DMS53 treated with DMSO at 0.1 percent for 48 hours (cell line): ENCODE results near the gene CALHM2.
A peak's percentile ranks its signal among the peaks of the same experiment; 100 is the strongest.
"Not testable (repeated sequence)": the region's sequence is repeated elsewhere in the genome, so short reads cannot be mapped to it uniquely, and the experiment has no call there.

Experiments used
- DNase-seq: peaks from one replicate; lab custom pipeline; 2025; ENCODE audit not compliant: unreplicated experiment; lab: John Stamatoyannopoulos, UW

The CALHM2 gene, protein sequence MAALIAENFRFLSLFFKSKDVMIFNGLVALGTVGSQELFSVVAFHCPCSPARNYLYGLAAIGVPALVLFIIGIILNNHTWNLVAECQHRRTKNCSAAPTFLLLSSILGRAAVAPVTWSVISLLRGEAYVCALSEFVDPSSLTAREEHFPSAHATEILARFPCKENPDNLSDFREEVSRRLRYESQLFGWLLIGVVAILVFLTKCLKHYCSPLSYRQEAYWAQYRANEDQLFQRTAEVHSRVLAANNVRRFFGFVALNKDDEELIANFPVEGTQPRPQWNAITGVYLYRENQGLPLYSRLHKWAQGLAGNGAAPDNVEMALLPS

DNA sequence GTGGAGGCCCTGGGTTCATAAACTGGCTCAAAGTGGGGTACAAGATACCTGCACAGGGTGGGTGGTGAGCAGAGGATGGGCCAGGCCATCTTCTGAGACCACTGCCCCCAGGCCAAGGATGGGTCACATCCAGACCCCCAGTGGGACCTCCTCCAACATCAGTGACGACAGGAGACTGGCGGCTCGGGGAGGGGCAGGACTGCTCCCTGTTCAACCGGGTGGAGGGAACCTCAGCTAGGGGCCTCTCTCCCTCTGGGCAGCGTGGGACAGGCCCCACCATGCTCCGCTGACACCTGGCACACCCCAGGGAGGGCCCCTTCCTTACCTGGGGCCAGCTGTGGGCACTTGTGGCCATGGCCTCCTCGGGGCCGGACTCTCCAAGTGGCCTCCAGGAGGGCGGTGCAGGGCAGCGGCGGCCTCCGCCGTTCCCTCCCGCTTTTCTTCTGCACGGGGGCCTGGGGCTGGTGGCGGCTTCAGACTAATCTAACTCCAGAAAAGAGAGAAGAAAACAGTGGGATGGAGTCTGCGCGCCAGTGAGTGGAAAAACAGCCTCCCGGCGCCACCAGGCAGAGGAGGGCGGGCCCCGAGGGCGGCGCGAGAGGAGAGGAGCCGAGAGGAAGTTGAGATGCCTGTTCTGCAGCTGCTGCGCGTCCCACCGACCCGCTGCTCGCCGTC is at the start of gene CALHM2:
Gene CALHM2, minus strand, starts transcription at position 540 of the 675 bp plus-strand sequence. CDS start 2,429 bp downstream, outside the sequence.
- peak; percentile 35 for DNase-seq

DNA sequence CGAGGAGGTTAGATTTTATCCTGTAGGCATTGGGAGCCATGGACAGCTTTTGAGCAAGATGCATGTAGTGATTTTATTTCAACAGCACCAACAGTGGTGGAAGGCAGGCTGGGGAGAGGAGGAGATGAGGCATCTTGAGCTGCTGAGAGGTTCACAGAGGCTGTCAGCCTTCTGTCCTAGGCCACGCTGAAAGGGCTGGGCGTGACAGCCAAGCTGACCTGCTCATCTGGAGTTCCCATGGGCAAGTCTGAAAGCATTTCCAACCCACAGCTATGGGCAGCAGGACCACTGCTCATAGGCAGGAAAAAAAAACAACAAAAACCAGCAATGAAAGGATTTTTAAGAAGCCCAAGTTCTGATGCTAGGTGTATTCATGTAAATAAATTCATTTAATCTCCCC is 49.0 kb upstream of the CALHM2 start:
- DNase-seq, result no peak

DNA sequence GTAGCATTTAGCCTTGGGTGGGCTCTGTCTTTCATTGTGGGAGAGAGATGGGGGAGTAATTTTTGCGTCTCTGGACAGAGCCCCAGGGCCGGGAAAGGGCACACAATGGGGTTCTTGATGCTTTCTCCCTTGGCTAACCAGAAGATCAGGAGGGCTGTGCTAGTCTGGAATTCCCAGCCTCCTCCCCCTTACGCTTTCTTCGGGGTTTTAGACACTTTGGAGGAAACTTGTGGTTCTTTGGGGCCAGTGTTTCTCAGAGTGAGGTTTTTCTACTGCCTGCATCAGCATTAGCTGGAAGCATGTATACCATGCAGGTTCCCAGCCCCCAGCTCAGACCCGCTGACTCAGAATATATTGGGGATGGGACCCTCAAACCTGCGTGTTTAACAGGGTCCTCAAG is 48.3 kb upstream of the CALHM2 start:
- DNase-seq, result no peak

DNA sequence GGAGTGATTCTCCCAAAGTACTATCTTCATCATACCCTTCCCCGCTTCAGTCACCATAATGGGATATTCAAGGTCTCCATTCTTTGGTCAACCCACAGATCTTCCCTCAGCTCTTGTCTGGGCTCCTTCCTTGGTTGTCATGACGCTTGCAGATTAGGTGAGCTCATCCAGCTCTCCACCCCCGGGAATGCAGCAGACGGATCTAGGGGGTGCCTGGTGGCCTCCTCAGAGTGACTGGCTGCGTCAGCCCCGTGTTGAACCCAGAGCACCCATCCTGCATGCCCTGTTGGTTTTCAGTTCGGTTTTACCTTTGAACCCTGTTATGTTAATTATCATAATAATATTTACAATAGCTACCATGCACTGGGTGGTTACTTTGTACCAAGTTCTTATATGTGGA is 47.7 kb upstream of the CALHM2 start:
- no peak for DNase-seq

DNA sequence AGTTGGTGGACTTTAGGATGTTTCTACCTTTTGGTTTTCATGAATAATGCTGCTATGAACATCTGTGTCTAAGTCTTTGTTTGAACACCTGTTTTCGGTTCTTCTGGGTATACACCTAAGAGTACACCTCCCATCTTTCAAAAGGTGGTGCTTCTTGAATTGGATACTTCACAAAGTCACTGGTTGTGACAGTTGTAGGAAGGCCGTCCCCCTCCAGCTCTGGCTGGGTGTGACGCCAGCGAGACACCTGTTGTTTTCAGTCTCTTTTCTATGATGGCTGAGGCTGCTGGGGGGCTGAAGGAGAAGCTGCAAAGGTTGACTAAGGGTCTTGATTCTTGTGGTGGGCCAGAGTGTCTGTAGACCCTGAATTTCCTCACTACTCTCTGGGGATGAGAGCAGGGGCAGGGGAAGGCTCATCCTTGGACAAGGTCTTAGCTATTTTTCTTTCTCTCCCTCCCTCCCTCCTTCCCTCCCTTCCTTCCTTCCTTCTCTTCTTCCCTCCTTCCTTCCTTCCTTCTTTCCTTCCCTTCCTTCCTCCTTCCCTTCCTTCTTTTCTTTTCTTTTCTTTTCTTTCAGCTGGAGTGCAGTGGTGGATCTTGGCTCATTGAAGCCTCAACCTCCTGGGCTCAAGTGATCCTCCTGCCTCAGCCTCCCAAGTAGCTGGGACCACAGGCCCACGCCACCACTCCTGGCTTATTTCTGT is 46.9 kb upstream of the CALHM2 start:
- peak; percentile 78 for DNase-seq

DNA sequence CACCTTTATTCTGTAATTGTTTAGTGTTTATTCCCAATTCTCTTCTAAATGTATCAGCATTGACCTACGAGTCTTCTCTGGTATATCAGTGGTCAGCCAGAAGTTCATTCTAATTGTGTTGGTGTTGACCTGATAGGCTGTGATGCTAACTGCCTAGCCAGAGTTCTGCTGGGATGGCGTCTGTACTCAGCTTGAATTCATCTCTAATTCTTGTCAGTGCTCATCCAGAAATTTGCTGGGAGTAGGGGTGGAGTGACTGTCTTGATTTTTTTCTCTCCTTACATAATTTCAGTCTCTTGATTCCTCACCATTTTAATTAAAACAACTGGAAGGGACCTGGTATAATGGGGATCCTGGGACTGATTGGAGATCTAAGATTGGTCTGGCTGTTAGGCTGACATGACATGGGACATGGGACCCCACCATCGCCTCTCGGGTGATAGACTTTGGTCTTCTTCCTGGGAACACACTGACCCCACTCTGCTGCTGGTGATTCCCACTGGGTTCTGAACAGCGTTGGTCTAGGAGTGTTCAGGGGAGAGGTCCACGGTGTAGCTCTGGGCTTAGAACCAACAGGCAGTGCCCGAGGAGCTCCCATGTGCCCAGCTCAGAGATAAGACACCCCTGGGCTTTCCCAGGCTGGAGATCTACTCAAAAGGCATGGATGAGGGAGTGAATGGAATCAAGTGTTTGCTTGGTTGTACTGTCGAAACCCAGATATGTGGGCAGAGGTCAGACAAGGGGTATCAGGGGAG is 45.2 kb upstream of the CALHM2 start:
- DNase-seq, result no peak

DNA sequence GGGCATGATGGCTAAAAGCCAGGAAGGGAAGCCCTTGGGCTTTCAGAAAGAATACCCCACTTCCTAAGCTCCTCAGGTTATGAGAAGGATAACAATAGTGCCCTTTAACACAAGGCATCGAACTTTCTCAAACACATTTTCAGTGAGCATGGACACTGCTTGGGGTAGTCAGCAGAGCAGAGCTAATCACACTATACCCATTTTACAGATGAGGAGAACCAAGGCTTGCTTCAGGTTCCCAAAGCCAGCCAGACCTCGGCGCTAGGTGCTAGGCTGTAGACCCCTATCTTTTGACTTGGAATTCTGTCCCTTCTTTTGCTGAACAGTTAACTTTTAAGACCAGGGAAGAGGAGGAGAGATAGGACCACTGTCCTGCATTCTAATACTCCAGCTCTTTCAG is 43.2 kb upstream of the CALHM2 start:
- no peak for DNase-seq

DNA sequence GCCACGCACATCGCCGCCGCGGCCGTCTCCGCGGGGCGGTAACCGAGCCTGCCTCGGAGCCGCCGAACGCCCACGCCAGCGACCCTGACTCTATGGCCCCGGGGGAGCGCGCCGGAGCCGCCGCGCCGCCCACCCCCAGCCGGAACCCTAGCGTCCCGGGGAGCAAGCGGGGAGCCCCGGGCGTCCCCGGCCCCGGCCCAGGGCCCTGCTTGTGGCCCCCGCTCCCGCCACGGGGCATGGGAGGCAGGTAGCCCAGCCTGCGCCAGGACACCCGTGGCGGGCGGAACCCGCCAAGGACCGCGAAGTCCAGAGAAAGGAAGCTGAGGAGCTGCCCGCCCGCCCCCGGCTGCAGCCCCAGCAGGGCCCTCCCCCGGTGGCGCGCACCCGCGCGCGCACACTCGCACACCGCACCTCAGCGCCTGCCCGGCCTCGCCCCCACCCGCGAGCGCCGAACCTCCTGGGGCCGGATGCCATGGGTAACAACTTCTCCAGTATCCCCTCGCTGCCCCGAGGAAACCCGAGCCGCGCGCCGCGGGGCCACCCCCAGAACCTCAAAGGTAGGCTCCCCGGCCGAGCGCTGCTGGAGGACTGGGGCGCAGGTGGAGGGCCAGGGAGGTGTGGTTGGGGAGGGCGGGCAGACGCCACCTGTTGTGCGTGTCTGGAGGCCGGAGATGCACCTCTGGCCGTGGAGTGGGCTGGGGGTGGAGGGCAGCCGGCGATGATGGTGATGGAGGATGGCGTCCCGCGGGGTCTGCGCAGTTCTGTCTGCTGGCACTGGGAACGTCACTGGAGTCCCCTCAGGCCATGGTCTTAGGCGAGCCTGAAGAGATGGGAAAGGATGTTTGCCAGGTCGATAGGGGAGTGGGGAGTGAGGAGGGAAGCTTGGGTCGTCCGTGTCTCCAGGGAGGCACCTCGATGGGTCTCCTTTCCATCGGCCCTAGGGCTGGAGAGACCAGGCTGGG is 42.0 kb upstream of the CALHM2 start:
- DNase-seq, result no peak

DNA sequence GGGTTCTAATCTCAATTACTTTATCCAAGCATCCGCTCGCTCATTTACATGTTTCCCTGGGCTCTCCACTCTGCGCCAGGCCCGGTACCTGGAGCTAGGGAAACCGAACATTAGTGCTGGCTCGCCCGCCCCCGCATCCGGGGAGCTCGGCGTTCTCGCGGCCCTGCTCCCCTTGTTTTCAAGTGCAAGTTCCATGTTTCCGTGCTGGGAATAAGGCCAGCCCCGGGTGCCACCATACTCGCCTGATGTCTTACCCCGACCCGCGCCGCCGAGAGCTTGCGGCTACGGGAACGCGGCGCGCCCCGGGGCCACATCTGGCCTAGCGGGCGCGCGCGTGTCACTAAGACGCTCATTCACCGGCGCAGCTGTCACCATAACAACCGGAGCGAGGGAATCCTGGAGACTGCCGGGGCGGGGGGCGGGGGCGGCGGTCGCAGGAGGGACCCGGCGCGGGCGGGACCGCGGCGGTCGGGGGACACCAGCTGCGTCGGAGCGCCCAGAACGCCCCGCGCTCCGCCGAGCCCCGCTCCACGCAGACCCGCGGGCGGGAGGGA is 41.3 kb upstream of the CALHM2 start, which contains the start of gene NEURL1:
Gene NEURL1, plus strand, starts transcription at position 344 of the 554 bp plus-strand sequence. CDS start 683 bp downstream, outside the sequence.
- peak; percentile 45 for DNase-seq

DNA sequence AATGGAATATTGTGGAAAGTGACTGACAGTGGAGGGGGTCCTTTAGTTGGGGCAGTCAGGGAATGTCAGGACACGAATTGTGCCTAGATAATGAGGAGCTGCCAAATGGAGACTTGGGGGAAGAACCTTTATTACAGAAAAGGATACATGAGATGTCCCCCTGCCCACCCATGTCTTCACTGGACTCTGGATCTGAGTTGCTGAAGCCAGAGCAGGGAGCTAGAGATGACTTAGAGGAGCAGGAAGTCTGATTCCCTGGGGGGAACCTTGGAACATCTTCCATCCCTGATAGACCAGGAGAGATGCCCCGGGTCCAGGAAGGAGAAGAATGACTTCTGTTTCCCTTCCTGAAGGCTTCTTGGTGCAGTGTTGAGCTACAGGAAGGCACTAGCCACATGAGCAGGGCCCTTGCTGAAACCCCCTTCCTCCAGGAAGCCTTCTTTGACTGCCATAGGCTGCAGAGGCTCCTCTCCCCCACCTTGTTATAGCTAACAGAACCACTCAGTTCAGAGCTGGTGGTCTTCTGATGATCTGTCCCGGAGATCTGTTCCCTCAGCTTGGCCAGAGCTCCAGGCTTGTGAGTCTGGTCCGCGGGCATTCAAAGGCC is 40.6 kb upstream of the CALHM2 start:
- no peak for DNase-seq

DNA sequence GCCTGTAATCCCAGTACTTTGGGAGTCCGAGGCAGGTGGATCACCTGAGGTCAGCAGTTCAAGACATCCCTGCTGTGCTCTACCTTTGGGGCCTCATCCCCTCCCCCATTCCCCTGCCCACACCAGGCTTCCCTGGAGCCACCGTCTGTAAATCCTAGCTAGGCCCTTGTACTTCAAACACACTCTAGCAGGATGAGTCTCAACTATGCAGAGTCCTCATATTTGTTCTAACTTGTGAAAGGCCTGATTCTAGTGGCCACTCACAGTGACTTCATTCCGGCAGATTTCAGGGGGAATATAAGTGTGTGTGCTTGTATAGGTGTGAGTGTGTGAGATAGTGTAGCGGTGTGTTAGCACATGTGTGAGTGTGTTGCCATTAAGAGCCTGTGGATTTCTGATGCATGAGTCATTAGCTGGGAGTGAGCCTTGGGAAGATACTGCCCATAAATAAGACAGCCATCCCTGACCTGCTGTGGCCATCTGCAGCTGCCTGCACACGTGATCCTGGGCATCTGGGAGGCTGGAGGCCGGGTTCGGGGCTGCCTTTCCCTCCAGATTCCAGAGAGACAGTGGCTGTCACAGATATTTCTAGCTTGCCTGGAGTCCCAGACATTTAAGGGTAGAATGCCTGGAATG is 39.7 kb upstream of the CALHM2 start:
- peak; percentile 82 for DNase-seq

DNA sequence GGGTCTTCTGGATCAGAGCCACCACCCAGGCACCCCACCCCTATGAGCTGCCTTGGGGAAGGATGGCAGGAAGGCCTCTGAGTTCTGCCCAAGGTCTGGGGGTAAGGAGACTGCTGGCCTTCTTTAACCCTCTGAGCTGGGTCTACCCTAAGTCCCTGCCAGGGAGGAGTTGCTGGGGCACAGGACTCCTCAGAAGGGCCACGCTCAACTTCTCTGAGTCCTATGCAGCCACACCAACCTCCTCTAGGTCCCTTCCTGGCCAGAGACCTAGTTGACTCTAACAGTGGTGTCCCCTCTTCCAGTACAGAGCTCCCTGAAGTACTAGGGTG is 38.8 kb upstream of the CALHM2 start:
- DNase-seq, result no peak

DNA sequence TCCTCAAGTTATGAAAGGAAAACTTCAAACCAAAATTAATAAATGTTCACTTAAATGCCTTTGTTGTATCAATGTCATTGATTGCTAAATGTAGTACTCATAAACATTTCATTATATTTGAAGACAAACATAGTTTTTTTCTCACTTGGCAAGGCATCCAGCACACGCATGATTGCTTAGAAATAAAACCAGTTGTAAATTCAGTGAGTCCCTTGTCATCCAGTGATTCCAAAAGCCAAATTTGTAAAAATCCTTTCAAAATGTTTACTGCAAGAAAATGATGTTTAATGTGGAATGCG is 35.2 kb upstream of the CALHM2 start:
- DNase-seq, result no peak

DNA sequence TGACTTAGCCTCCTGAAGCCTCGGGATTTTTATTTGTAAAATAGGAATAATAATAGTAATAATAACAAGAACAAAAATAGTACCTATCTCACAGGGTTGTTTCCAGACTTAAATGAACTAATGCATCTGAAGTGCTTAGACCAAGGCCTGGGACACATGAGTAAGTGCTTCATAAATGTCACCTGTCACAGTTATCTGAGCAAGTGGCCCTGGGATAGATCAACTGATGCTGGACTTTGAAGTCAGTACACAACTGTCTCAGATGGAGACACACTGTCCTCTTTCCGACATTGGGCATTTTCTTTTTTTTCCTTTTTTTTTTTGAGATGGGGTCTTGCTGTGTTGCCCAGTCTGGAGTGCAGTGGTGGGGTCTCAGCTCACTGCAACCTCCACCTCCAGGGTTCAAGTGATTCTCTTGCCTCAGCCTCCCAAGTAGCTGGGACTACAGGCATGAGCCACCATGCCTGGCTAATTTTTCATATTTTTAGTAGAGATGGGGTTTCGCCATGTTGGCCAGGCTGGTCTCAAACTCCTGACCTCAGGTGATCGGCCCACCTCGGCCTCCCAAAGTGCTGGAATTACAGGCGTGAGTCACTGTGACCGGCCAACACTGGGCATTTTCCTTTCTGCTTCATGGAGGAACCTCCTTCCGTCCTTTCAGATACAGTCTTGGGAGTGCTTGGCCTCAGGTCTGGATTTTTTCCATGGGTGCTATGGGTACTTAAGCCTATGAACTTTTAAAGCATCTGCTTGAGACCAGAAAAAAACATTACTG is 34.7 kb upstream of the CALHM2 start:
- not testable (repeated sequence) for DNase-seq

DNA sequence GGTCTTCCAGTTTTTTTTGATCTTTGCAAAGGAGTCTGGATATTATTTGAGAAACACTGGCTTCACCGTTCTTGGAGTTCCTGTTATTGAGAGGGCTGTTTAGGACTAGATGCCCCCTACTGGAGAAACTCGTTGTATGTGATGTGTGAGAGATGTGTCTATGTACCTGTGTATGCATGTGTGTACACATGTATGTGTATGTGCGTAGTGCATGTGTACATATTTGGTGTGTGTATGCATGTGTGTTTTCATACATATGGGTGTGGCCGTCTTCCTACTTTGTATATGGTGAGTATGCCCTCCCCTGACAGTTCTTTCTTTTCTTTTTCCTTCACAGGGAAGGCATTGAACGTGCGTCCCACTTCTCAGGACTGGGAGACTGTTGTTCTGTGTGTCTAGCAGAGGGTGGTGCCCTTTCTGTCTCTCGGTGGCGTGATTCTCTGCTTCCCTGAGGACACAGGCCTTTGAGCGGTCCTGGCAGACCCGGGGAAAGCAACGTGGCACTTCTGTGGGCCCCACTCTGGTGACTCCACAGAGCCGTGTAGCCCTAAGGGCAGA is 29.9 kb upstream of the CALHM2 start:
- DNase-seq, result peak; percentile 58

DNA sequence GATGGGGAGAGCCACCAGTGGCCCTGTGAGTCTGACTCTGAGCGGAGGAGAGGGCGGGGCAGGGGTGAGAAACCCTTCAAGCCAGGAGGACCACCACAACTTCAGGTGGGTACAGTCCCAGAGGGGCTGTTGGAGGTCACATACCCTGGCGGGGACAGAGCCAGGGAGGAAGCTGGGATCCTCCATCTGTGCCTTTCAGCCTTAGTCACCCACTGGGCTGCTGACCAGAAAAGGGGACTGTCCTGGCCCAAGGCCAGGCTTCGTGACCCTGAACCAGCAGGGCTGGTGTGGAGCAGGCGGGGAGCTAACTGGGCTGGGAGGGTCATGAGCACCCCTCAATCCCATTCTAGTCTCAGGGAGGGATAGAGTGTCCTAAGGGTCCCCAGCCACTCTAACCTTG is 28.4 kb upstream of the CALHM2 start:
- no peak for DNase-seq

DNA sequence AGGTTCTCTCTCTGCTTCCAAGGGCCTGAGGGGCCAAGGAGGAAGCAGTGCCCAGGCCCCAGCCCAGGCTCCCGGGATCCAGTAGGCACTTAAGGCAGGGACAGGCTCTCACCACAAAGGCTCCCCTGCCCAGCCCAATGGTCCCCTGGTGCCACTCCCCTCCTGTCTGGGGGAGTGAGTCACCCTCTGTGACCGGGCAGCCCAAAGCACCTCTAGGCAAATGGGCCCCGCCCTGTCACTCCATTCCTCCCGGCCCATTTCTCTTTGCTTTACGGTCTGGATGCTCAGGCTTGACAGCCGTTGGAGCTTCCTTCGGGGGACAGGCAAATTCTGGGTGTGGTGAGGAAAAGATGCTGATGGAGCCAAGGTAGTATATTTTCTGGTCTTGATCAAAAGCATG is 27.0 kb upstream of the CALHM2 start, which contains the start of gene CALHM3:
Gene CALHM3, minus strand, starts transcription at position 106 of the 400 bp plus-strand sequence. CDS start 208 bp downstream, outside the sequence.
- no peak for DNase-seq

DNA sequence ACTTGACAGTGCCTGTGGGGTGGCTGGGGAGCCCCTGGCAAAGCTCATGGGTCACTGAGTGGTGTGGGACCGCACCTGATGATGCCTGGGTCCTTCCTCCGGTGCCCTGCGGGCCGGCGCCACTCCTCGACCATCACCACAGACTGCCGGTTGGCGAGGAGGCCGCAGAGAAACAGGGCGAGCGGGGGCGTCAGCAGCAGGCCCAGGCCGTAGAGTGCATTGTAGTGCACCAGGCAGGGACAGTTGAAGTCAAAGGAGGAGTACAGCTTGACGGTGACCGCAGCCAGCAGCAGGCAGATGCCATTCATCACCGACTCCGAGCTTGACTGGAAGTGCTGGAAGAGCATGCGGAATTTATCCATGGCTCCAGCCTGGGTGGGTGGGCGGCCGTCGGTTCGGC is 26.5 kb upstream of the CALHM2 start:
- DNase-seq, result no peak
